GM12892 (cell line): ENCODE data around the gene ADCY1.

ENCODE experiments used
- POLR2A ChIP-seq: IDR thresholded peaks from 2 replicates; pipeline ENCODE4 v1.6.1; 2011; ENCODE audit warnings: low read depth, low read length, control low read depth
- POLR2AphosphoS5 ChIP-seq: IDR thresholded peaks from 2 replicates; pipeline ENCODE4 v1.6.1; 2011; ENCODE audit warnings: low read depth, low read length, control low read depth

DNA sequence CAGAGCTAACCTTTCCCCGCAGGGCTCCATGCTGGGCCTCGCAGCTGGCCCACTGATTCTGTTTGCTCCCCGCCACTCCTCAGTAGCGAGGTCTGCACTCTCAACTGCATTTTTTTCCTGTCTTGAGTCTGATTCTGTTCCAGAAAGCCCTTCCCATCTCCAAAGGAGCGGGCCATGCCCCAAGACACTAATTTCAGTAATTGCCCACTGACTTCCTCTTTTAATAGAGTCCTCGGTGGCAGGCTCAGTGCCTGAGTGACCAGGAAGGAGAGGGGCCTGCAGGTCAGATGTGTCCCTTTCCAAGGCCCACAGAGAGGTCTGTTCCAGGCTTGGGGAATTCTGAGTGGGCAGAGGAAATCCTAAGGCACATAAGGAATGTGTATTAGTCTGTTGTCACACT lies 77.4 kb downstream of the ADCY1 start:
- TF ChIP-seq POLR2A (no peak), POLR2AphosphoS5 (no peak)
